GM19452 (cell line): ENCODE results near the gene POP4.
"Not testable (repeated sequence)": the region's sequence is repeated elsewhere in the genome, so short reads cannot be mapped to it uniquely, and the experiment has no call there.

ENCODE experiments used
- ATAC-seq: cut with Tn5 transposase; IDR thresholded peaks from one replicate; pipeline ENCODE4 v1.9.1; 2021; ENCODE audit not compliant: unreplicated experiment

Gene POP4

DNA sequence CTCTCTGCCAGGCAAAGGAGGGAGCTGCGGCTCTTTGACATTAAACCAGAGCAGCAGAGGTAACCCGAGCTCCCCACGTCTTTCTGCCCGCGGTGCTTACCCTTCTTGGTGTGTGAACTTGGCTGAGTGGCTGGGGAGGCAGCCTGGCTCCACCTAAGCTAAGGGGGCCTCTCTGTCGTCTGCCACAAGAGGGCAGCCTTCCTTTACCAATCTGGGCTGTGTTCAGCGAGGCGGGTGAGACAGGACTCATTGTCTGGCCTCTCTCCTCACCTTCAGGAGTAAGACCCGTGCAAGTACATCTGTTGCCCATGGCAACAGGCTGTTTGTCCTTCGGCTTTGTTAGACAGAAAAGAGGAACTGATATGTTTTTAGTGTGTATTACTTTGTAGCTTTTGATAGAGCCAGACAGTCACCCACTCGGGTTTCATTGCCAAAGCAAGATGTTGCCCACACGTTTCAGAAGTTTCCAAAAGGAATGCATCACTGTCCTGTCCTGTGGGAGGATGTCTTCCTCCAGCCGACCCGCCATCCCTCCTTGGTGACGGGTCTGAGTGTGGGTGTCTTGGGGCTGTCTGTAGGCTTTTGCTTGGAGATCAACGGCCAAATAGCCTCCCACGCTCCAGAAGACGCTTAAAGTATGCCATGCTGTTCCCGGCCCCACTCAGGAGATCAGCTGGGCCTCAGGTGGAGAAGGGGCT, 4.6 kb downstream of the POP4 start:
- ATAC-seq: peak; percentile 85

DNA sequence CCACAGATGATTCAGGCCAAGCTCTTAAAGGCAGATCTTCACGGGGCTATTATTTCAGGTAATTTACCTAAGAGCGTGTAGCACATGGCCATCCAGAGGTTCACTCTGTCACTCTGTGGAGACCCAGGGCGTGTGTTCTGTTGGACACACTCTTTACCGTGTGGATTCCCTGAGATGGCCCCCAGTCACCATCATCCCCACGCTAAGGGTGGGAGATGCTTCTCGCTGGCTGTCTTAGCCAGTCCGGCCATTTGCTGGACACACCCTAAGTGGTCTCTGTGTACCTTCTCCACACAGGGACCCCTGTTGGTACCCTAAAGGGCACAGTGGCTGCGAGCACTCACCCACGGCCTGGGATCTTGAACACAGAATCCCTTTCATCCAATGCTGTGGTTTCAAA, 6.0 kb downstream of the POP4 start:
- no peak for ATAC-seq

GRCh38 chr19:29612801-29613595, 6.9 kb downstream of the POP4 start:
- ATAC-seq: no peak

GRCh38 chr19:29614046-29614445, 8.0 kb downstream of the POP4 start:
- no peak for ATAC-seq

DNA sequence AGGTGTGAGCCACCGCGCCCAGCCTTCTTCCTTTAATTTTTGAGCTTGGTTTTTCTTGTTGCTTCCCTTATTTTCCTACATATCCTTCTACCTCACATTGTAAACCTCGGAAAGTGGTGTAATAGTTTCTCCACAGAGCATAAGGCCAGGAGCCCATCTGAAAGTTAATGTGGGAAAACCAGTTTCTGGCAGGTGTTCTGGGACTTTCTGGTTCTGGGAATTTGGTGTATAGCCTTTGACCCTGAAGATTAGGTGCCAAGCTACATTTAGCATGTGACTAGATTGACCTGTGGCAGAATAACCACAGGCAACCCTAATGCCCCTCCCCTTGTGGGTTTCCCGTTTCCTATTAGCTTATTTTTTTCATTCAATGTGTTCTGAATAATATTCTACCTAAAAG, 8.7 kb downstream of the POP4 start:
- no peak for ATAC-seq

DNA sequence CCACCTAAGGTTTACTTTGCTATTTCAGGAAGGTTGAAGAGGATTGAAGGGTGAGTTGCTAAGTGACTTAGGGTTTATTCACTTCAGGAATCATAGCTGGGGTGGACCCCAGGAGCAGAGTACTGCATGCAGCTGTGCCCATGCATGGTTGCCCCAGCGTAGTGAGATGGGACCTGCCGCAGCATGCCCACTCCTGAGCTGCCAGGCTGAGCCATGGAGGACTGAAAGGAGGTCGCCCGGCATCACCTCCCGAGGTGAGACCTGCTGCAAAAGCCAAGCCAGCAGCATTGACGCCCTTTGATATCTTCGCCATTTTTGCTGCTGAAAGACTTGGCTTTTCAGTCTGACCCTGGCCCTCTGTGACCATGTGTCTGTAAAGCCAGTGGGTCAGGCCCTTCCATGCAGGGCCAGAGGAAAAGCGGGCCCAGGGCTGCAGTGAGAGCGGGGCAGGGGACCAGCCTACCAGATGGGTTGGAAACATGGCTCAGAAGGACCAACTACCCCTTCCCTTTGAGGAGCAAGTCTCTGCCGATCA, 9.9 kb downstream of the POP4 start:
- ATAC-seq: no peak

GRCh38 chr19:29616541-29616940, 10.5 kb downstream of the POP4 start:
- no peak for ATAC-seq

DNA sequence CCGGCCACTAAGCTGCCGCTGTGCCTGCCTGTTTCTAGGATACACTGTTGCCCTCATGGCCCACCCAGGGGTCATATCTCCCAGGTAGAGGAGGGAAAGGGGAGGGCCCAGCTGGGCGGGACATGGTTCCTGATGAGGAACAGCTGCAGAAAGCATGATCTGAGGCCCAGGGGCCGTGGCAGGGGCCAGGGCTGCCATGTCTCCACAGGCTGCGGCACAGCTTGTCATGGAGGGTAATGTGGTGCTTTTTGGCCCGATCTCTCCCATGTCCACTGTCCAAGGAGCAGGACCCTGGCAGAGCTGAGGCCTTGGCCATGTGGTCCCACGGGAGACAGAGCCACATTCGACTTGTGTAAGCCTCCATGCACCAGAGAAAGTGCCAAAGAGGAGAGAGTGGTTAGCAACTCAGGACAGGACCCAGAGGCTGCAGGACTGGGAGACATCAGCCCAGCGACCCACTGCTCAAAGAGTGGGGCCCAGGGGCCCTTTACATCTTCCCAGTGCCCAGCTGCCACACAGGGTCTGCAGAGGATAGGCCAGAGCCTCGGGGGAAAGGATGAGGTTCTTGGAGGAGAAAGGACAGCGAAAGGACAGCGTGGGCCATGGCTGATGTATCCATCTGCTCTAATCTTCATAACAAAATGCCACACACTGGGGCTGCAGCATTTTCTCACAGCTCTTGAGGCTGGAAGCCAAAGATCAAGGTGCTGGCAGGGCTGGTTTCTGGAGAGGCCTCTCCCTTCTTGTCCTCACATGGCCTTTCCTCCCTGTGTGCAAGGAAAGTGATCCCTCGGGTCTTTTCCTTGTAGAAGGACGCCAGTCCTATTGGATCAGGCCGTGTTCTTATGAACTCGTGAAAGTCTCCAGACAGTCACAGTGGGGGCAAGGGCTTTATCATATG, 11.5 kb downstream of the POP4 start:
- no peak for ATAC-seq

DNA sequence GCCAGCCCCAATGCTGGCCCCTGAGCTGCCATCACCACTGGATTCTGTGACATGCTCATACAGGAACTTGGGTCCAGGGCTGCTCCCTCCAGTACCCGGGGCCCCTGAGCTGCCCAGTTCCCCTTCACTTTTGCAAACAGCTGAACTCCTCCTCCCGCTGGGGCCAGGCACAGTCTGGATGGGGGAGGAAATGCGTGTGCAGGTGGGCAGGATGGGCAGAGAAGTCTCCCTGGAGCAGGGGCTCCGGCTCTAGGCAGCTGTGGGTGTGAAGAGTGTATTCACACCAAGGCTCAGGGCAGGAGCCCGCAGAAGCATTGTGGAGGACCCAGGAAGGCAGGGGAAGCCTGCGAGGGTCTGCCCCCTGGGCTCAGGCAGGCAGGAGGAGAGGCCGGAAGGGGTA, 12.4 kb downstream of the POP4 start:
- ATAC-seq: no peak

DNA sequence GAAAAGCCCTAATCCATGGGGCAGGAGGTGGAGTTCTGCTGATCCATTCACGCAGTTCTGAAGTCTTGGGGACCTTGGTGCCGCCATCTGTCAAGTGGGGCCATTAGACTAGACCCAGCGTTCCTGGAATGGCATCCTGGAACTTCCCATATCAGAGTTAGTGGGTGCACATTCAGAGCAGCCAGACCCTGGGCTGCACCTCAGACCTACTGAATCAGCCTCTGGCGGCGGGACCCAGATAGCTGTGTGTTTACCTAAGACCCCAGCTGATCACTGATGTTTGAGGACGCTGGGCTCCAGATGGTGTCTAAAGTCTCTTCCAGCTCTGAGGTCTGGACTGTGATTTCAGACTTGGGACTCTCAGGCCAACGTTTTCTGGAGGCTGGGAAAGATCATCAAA, 12.8 kb downstream of the POP4 start:
- no peak for ATAC-seq

- ATAC-seq: no peak
These were observed 14.9 kb downstream of the POP4 start for GRCh38 chr19:29620931-29621351.

DNA sequence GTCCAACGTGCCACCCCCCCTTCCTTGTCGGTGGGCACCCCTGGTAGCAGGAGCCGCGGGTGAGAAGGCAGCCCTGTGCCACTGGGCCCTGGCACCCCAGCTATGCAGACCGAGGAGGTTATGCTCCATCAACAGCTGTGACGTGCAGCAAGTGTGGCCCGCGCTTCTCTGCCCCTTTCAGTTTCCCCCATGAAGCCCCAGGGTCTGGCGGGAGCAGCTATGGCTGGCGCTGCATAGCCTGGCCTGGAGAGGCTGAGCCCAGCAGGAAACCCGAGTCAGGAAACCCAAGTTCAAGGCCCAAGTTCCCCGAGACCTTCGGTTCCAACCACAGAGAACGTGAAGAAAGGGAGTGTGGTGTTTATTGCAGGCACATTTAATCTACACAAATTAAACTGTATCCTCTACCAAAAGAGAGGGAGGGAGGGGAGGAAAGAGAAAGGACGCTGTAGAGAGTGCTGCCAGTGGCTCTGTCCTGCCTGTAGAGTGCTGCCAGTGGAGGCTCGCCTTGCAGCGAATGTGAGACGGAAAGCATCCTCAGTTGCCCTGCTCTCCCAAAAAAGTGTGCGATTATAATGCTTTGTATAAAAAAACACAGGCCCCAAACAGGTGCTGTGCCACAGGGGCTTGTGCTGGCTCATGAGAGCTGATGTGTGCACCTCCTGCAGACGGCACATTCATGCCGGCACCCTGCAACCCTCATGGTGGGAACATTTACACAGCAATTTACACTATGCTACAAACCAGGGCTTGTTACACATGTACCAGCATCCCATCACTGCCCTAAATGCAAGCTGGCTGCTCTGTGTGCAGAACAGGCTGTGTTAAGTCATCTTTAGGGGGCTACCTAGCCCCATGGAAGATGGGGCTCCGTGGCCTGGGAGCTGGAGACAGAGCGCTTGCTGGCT, 16.3 kb downstream of the POP4 start:
- ATAC-seq: peak; percentile 48

DNA sequence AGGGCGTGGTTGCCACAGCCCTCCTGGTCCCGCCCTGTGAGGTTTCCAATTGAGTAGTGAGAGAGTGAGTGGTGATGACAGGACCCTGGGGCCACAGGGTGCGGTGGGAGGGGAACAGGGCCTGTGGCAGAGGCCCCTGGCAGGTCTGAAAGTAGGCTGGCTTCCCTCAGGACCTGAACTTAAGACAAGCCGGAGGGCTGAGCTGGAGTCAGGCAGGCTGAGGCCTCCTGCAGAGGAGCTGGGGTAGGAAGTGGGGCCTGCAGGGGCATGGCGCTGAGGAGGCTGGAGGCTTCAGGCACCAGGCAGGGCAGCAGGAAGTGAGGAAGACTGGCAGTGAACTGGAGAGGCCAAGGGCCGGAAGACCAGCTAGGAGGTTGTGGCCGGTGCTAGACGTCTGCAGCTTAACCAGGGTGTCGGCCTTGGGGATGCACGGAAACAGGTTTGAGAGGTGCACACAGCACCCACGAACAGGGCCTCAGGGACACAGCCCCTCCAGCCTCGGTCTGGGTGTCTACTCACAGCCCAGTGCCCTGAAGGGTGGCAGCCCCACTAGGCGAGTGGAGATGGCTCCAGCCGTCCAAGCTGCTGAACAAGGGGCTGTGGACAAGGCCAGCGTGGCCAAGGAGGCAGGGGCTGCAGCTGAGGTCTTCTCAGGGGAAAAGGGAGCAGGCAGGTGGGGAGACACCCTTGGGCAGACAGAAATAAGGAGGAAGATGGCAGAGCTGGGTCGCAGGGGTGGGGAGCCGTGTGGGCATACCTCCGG, 17.8 kb downstream of the POP4 start:
- ATAC-seq: no peak

- no peak for ATAC-seq
These were observed 18.6 kb downstream of the POP4 start for GRCh38 chr19:29624489-29625185.

- ATAC-seq: no peak
These were observed 19.1 kb downstream of the POP4 start for GRCh38 chr19:29625186-29625651.

GRCh38 chr19:29626386-29626785, 20.3 kb downstream of the POP4 start:
- no peak for ATAC-seq

GRCh38 chr19:29626832-29627231, 20.7 kb downstream of the POP4 start:
- ATAC-seq: not testable (repeated sequence)

GRCh38 chr19:29628661-29629385, 22.7 kb downstream of the POP4 start:
- ATAC-seq: no peak
